Ishikawa (cell line): ENCODE results near the gene TMEM108.

ENCODE experiments used
- CEBPB ChIP-seq: IDR thresholded peaks from 2 replicates; pipeline ENCODE4 v1.6.1; 2012
- CREB1 ChIP-seq: IDR thresholded peaks from 2 replicates; pipeline ENCODE4 v1.6.1; 2012; ENCODE audit warnings: low read depth
- EP300 ChIP-seq: IDR thresholded peaks from 2 replicates; pipeline ENCODE4 v1.6.1; 2012; ENCODE audit warnings: borderline replicate concordance
- FOXM1 ChIP-seq: IDR thresholded peaks from 2 replicates; pipeline ENCODE4 v1.6.1; 2012; ENCODE audit warnings: low read depth, borderline replicate concordance
- MAX ChIP-seq: IDR thresholded peaks from 2 replicates; pipeline ENCODE4 v1.6.1; 2012
- NFIC ChIP-seq: IDR thresholded peaks from 2 replicates; pipeline ENCODE4 v1.6.1; 2012
- RAD21 ChIP-seq: IDR thresholded peaks from 2 replicates; pipeline ENCODE4 v1.6.1; 2012; ENCODE audit warnings: low read depth
- REST ChIP-seq: IDR thresholded peaks from 2 replicates; pipeline ENCODE4 v1.6.1; 2012; ENCODE audit warnings: low read depth, mild to moderate bottlenecking
- TAF1 ChIP-seq: IDR thresholded peaks from 2 replicates; pipeline ENCODE4 v1.6.1; 2012; ENCODE audit warnings: low read depth, mild to moderate bottlenecking
- TCF12 ChIP-seq: IDR thresholded peaks from 2 replicates; pipeline ENCODE4 v1.6.1; 2012; ENCODE audit warnings: low read depth
- YY1 ChIP-seq: IDR thresholded peaks from 2 replicates; pipeline ENCODE4 v1.6.1; 2012; ENCODE audit warnings: low read depth

- no peak for TF ChIP-seq CEBPB
- no peak for TF ChIP-seq NFIC
- no peak for TF ChIP-seq EP300
- TF ChIP-seq MAX, result no peak
- TF ChIP-seq YY1, result no peak
- no peak for TF ChIP-seq CREB1
- TF ChIP-seq TCF12, result no peak
- no peak for TF ChIP-seq REST
- no peak for TF ChIP-seq RAD21
- TF ChIP-seq FOXM1, result no peak
- no peak for TF ChIP-seq TAF1
Observed at GRCh38 chr3:133418361-133418760, 380.2 kb downstream of the TMEM108 start.
